ENCODE results near the gene PPIL1. TPM values are rescaled to one million over a fixed set of nuclear protein-coding genes. Genes with fewer than 3 reads are reported as not detected.

The PPIL1 gene
- total and polyA plus RNA-seq, 2 of the 13 experiments (the other 11 are each of a cell fraction or from before 2014, with no cell fraction given) = 74.2 to 144 TPM

DNA sequence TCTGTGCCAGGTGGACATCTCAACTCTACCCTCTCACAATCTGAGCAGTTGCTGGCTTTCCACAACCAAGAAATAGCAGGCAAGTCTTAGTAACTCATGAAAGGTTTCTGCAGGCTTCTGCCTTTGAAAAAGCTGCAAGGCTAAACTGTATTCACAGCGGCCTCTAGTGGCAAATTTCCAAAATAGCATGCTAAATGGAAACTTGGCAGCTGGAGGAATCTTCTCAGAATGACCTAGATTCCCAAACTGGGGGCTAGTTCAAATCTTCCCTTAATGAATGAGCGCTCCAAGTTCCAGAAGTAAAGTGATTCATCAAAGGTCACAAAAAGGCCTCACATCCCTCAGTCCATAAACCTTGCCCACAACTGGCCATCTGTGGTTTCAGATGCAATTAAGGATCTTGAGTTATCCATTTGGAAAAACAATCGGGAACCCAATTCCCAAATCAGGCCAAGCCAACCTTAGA, 23.4 kb downstream of the PPIL1 start:
- intact Hi-C loops (cut with micrococcal nuclease; ENCODE audit: unreplicated experiment) (loop anchor here (1.0 to 10.0 kb wide), 3 partner anchors 41 to 226 kb away; no protein-coding TSS in a partner anchor), in situ Hi-C loops (cut with HindIII; ENCODE audit: extremely low pct_ligation_motif_present, low pct_unique_long_range_greater_than_20kb) (loop anchor here (5.0 kb wide), 2 partner anchors 39 to 79 kb away; no protein-coding TSS in a partner anchor)
- FAIRE-seq (peak; percentile 74), ATAC-seq (no peak; the same call in 2 of the 3 replicates), DNase-seq (ENCODE audit: low spot score) (peak; percentile 69)
- Histone ChIP-seq H3K9me3 (ENCODE audit: low read length) (no peaks in the 10 kb centered on the region), H2AFZ (ENCODE audit: low read length) (no peak overlapping the region), H3K27ac (ENCODE audit: extremely low read length, insufficient read depth, low read length) (no peak overlapping the region), H3K4me1 (ENCODE audit: insufficient read depth, low read length) (peaks cover 35% of the 10 kb centered on the region), H3K27me3 (ENCODE audit: control insufficient read depth in 1 of 2, insufficient read depth in 2 of 2, low read length in 2 of 2) (no peaks in the 10 kb centered on the region), H3K4me3 (replicated peaks in 1 of 3; ENCODE audit: insufficient read depth in 1 of 3, low read depth in 2 of 3, low read length in 3 of 3) (no peak overlapping the region), H3K4me2 (ENCODE audit: low read depth, low read length) (no peak overlapping the region), H4K20me1 (ENCODE audit: insufficient read depth, low read length) (no peaks in the 10 kb centered on the region), H3K79me2 (ENCODE audit: insufficient read depth, low read length) (no peaks in the 10 kb centered on the region), H3K36me3 (replicated peaks in 1 of 2; ENCODE audit: control insufficient read depth in 1 of 2, insufficient read depth in 2 of 2, low read length in 2 of 2) (peaks cover 8 to 30% of the 10 kb centered on the region in 2 experiments), H3K9ac (ENCODE audit: insufficient read depth, low read depth, low read length) (no peak overlapping the region)
- POLR2A ChIA-PET = interaction anchor here (0.6 to 3.1 kb wide), 5 partner anchors 23 to 175 kb away, joined by 3 to 29 read pairs (median 3); partner anchors contain the start of genes C6orf89 and PPIL1
- 44% methylated on average over 3 of the region's 3 CpGs for WGBS (ENCODE audit: low lambda C conversion rate)
- CTCF ChIA-PET (ENCODE audit: low intra/inter-chr PET ratio, low total read pairs) = interaction anchor here (1.1 to 4.6 kb wide), 6 partner anchors 15 to 85 kb away, joined by 3 to 47 read pairs (median 7); no protein-coding TSS in a partner anchor
- BruUV-seq (replicated peaks) = no TSS peak
- TF ChIP-seq, protein P1, sequence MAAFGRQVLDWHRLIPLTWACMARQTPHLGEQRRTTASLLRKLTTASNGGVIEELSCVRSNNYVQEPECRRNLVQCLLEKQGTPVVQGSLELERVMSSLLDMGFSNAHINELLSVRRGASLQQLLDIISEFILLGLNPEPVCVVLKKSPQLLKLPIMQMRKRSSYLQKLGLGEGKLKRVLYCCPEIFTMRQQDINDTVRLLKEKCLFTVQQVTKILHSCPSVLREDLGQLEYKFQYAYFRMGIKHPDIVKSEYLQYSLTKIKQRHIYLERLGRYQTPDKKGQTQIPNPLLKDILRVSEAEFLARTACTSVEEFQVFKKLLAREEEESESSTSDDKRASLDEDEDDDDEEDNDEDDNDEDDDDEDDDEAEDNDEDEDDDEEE (CRISPR knock-in tag; IDR thresholded peaks at IDR 0.05) = 0 out of 2 replicates have a peak, but pooled peaks have one; percentile 76
- TF ChIP-seq MAFF (IDR thresholded peaks at IDR 0.05; ENCODE audit: low read depth, low read length) = 0 out of 2 replicates have a peak, but pooled peaks have one; percentile 10
- no peak for TF ChIP-seq ZBTB37 (CRISPR knock-in tag; IDR thresholded peaks at IDR 0.05)
- no peak for TF ChIP-seq NKX3-1 (CRISPR knock-in tag; IDR thresholded peaks at IDR 0.05)
- no peak for TF ChIP-seq YEATS2 (CRISPR knock-in tag; IDR thresholded peaks at IDR 0.05; ENCODE audit: borderline replicate concordance)
- peak; percentile 30; the same call in 1 of the 2 replicates for TF ChIP-seq SAP130 (CRISPR knock-in tag; IDR thresholded peaks at IDR 0.05; ENCODE audit: low read depth)
- TF ChIP-seq ZNF614 (CRISPR knock-in tag; IDR thresholded peaks at IDR 0.05; ENCODE audit: borderline replicate concordance) = peak; percentile 21; the same call in 1 of the 2 replicates
- peak; percentile 87 for TF ChIP-seq RAD21 (CRISPR knock-in tag; IDR thresholded peaks at IDR 0.05)
- TF ChIP-seq CTCF (CRISPR knock-in tag; IDR thresholded peaks at IDR 0.05) = peak; percentile 88
- TF ChIP-seq MEIS1 (CRISPR knock-in tag; IDR thresholded peaks at IDR 0.05; ENCODE audit: borderline replicate concordance) = 0 out of 2 replicates have a peak, but pooled peaks have one; percentile 42
- TF ChIP-seq HNRNPK (IDR thresholded peaks at IDR 0.05; ENCODE audit: low read depth, low read length, poor library complexity, severe bottlenecking) = no peak
- peak; percentile 2 for TF ChIP-seq RBM22 (optimal IDR thresholded peaks at IDR 0.05; ENCODE audit: low read length)
- TF ChIP-seq ZNF230 (CRISPR knock-in tag; IDR thresholded peaks at IDR 0.05) = peak; percentile 100
- no peak for TF ChIP-seq HIC2 (CRISPR knock-in tag; IDR thresholded peaks at IDR 0.05; ENCODE audit: low read depth)
- no peak for TF ChIP-seq MIER3 (CRISPR knock-in tag; IDR thresholded peaks at IDR 0.05; ENCODE audit: borderline replicate concordance)
- no peak for TF ChIP-seq SP4 (CRISPR knock-in tag; IDR thresholded peaks at IDR 0.05)
- peak; percentile 94 for TF ChIP-seq STAG1 (CRISPR knock-in tag; IDR thresholded peaks at IDR 0.05)
- TF ChIP-seq SMAD1 (CRISPR knock-in tag; IDR thresholded peaks at IDR 0.05; ENCODE audit: borderline replicate concordance, low read depth) = 0 out of 2 replicates have a peak, but pooled peaks have one; percentile 28

Measured in HepG2 (cell line).